ENCODE data around the gene TTLL9.
A peak's percentile ranks its signal among the peaks of the same experiment; 100 is the strongest.

TTLL9 gene

GRCh38 chr20:31939661-31940060 is 69.2 kb downstream of the TTLL9 start:
- H2BK120ac ChIP-seq (ENCODE audit: insufficient read depth, low read length, poor library complexity) = no peak overlapping the region
- H2AK5ac ChIP-seq (ENCODE audit: low read length) = no peak overlapping the region
- no CpG with 5 or more reads among the region's 2 CpGs for WGBS (ENCODE audit: extremely low coverage, insufficient coverage, insufficient read length)
- H3K18ac ChIP-seq (ENCODE audit: low read length) = no peak overlapping the region
- no peak overlapping the region for H4K8ac ChIP-seq (ENCODE audit: low read depth, low read length)
- no peak overlapping the region for H4K12ac ChIP-seq (ENCODE audit: low read depth, low read length)
- peaks cover 3 to 7% of the 10 kb centered on the region in 2 experiments for H3K36me3 ChIP-seq (ENCODE audit: control insufficient read depth in 1 of 2, insufficient read depth in 2 of 2, low read length in 2 of 2)
- H3K9me3 ChIP-seq (ENCODE audit: insufficient read depth, low read depth, low read length) = peaks cover 2% of the 10 kb centered on the region
- no peaks in the 10 kb centered on the region for H3K27me3 ChIP-seq (ENCODE audit: insufficient read depth, low read length)
- H3K79me2 ChIP-seq (ENCODE audit: control insufficient read depth, insufficient read depth, low read length, poor library complexity) = no peaks in the 10 kb centered on the region
- H3K27ac ChIP-seq (ENCODE audit: low read depth, low read length) = no peak overlapping the region
- H3K4me1 ChIP-seq (ENCODE audit: control insufficient read depth in 1 of 2, insufficient read depth in 2 of 2, low read length in 2 of 2) = no peaks in the 10 kb centered on the region
- no peaks in the 10 kb centered on the region for H3K79me1 ChIP-seq (ENCODE audit: low read length)
- no peak overlapping the region for H3K4me3 ChIP-seq (ENCODE audit: low read depth, low read length)
- no peak for DNase-seq
- H3K14ac ChIP-seq (ENCODE audit: low read length) = no peak overlapping the region
- H2AFZ ChIP-seq (ENCODE audit: insufficient read depth, low read length, poor library complexity) = no peak overlapping the region
- no peak overlapping the region for H2BK5ac ChIP-seq (ENCODE audit: low read depth, low read length, poor library complexity)
- no peak overlapping the region for H3K23ac ChIP-seq (ENCODE audit: low read length)
- no peak overlapping the region for H2BK12ac ChIP-seq (ENCODE audit: low read length)
- no peak overlapping the region for H3K4ac ChIP-seq (ENCODE audit: low read depth, low read length)
- H3K9ac ChIP-seq (ENCODE audit: low read length) = no peak overlapping the region
- H3K4me2 ChIP-seq (ENCODE audit: low read length) = no peak overlapping the region
- H4K91ac ChIP-seq (ENCODE audit: low read depth, low read length) = no peak overlapping the region

DNA sequence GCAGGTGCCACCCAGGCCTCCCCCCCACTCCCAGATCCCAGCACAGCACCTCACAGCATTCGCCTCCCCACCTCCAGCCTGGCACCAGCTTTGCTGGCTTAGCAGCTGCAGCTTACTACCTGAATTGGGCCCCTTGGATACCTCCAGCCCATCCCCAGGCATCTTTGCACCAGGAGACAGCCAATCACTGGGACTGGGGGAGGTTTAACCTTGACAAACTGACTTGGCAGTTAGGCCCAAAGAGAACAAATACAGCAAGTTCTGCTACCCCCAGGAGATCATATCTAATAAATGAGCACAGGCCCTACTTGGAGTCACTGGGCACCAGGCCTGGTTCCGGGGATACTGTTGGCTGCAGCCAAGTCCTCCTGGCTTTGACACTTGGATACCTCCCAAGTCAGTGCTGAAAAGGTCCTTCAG is 72.6 kb downstream of the TTLL9 start:
- Histone ChIP-seq H3K4me1 (ENCODE audit: control insufficient read depth in 1 of 2, insufficient read depth in 2 of 2, low read length in 2 of 2) (no peaks in the 10 kb centered on the region), H3K18ac (ENCODE audit: low read length) (no peak overlapping the region), H3K27me3 (ENCODE audit: insufficient read depth, low read length) (no peaks in the 10 kb centered on the region), H3K4ac (ENCODE audit: low read depth, low read length) (no peak overlapping the region), H4K91ac (ENCODE audit: low read depth, low read length) (no peak overlapping the region), H4K8ac (ENCODE audit: low read depth, low read length) (no peak overlapping the region), H2BK5ac (ENCODE audit: low read depth, low read length, poor library complexity) (no peak overlapping the region), H3K4me3 (ENCODE audit: low read depth, low read length) (no peak overlapping the region), H2BK120ac (ENCODE audit: insufficient read depth, low read length, poor library complexity) (no peak overlapping the region), H3K36me3 (ENCODE audit: control insufficient read depth in 1 of 2, insufficient read depth in 2 of 2, low read length in 2 of 2) (peaks cover 27 to 40% of the 10 kb centered on the region in 2 experiments), H3K9ac (ENCODE audit: low read length) (no peak overlapping the region), H3K79me1 (ENCODE audit: low read length) (no peaks in the 10 kb centered on the region), H3K79me2 (ENCODE audit: control insufficient read depth, insufficient read depth, low read length, poor library complexity) (no peaks in the 10 kb centered on the region), H2AK5ac (ENCODE audit: low read length) (no peak overlapping the region), H2AFZ (ENCODE audit: insufficient read depth, low read length, poor library complexity) (no peak overlapping the region), H3K4me2 (ENCODE audit: low read length) (no peak overlapping the region), H3K14ac (ENCODE audit: low read length) (no peak overlapping the region), H4K12ac (ENCODE audit: low read depth, low read length) (no peak overlapping the region), H3K27ac (ENCODE audit: low read depth, low read length) (no peak overlapping the region), H3K9me3 (ENCODE audit: insufficient read depth, low read depth, low read length) (peaks cover 4% of the 10 kb centered on the region), H2BK12ac (ENCODE audit: low read length) (no peak overlapping the region), H3K23ac (ENCODE audit: low read length) (no peak overlapping the region)
- DNase-seq = no peak
- no CpG with 5 or more reads among the region's 2 CpGs for WGBS (ENCODE audit: extremely low coverage, insufficient coverage, insufficient read length)

- no peak overlapping the region for H4K12ac ChIP-seq (ENCODE audit: low read depth, low read length)
- no peaks in the 10 kb centered on the region for H3K27me3 ChIP-seq (ENCODE audit: insufficient read depth, low read length)
- H3K9ac ChIP-seq (ENCODE audit: low read length) = no peak overlapping the region
- no peak overlapping the region for H3K4ac ChIP-seq (ENCODE audit: low read depth, low read length)
- no peak overlapping the region for H3K4me2 ChIP-seq (ENCODE audit: low read length)
- H3K79me1 ChIP-seq (ENCODE audit: low read length) = no peaks in the 10 kb centered on the region
- no peaks in the 10 kb centered on the region for H3K4me1 ChIP-seq (ENCODE audit: control insufficient read depth in 1 of 2, insufficient read depth in 2 of 2, low read length in 2 of 2)
- no peak overlapping the region for H2AFZ ChIP-seq (ENCODE audit: insufficient read depth, low read length, poor library complexity)
- H3K36me3 ChIP-seq (ENCODE audit: control insufficient read depth in 1 of 2, insufficient read depth in 2 of 2, low read length in 2 of 2) = peaks cover 32 to 49% of the 10 kb centered on the region in 2 experiments
- no peak overlapping the region for H3K23ac ChIP-seq (ENCODE audit: low read length)
- H2BK5ac ChIP-seq (ENCODE audit: low read depth, low read length, poor library complexity) = no peak overlapping the region
- no CpG with 5 or more reads among the region's 4 CpGs for WGBS (ENCODE audit: extremely low coverage, insufficient coverage, insufficient read length)
- H3K18ac ChIP-seq (ENCODE audit: low read length) = no peak overlapping the region
- H3K14ac ChIP-seq (ENCODE audit: low read length) = no peak overlapping the region
- H2BK120ac ChIP-seq (ENCODE audit: insufficient read depth, low read length, poor library complexity) = no peak overlapping the region
- H3K9me3 ChIP-seq (ENCODE audit: insufficient read depth, low read depth, low read length) = peaks cover 6% of the 10 kb centered on the region
- H3K79me2 ChIP-seq (ENCODE audit: control insufficient read depth, insufficient read depth, low read length, poor library complexity) = no peaks in the 10 kb centered on the region
- H2AK5ac ChIP-seq (ENCODE audit: low read length) = no peak overlapping the region
- no peak overlapping the region for H3K4me3 ChIP-seq (ENCODE audit: low read depth, low read length)
- H4K91ac ChIP-seq (ENCODE audit: low read depth, low read length) = no peak overlapping the region
- no peak for DNase-seq
- H4K8ac ChIP-seq (ENCODE audit: low read depth, low read length) = no peak overlapping the region
- no peak overlapping the region for H2BK12ac ChIP-seq (ENCODE audit: low read length)
- no peak overlapping the region for H3K27ac ChIP-seq (ENCODE audit: low read depth, low read length)
These were observed 74.9 kb downstream of the TTLL9 start for GRCh38 chr20:31945319-31945718.

GRCh38 chr20:31945785-31946184 is 75.4 kb downstream of the TTLL9 start:
- no CpG with 5 or more reads among the region's 6 CpGs for WGBS (ENCODE audit: extremely low coverage, insufficient coverage, insufficient read length)
- H2AFZ ChIP-seq (ENCODE audit: insufficient read depth, low read length, poor library complexity) = no peak overlapping the region
- H3K36me3 ChIP-seq (ENCODE audit: control insufficient read depth in 1 of 2, insufficient read depth in 2 of 2, low read length in 2 of 2) = peaks cover 32 to 49% of the 10 kb centered on the region in 2 experiments
- no peak overlapping the region for H3K14ac ChIP-seq (ENCODE audit: low read length)
- H3K9me3 ChIP-seq (ENCODE audit: insufficient read depth, low read depth, low read length) = peaks cover 6% of the 10 kb centered on the region
- H3K9ac ChIP-seq (ENCODE audit: low read length) = no peak overlapping the region
- no peaks in the 10 kb centered on the region for H3K79me2 ChIP-seq (ENCODE audit: control insufficient read depth, insufficient read depth, low read length, poor library complexity)
- no peaks in the 10 kb centered on the region for H3K27me3 ChIP-seq (ENCODE audit: insufficient read depth, low read length)
- H4K12ac ChIP-seq (ENCODE audit: low read depth, low read length) = no peak overlapping the region
- H4K91ac ChIP-seq (ENCODE audit: low read depth, low read length) = no peak overlapping the region
- H3K79me1 ChIP-seq (ENCODE audit: low read length) = no peaks in the 10 kb centered on the region
- peak overlapping the region; percentile 46 for H3K4me3 ChIP-seq (ENCODE audit: low read depth, low read length)
- no peak overlapping the region for H3K18ac ChIP-seq (ENCODE audit: low read length)
- H3K4me1 ChIP-seq (ENCODE audit: control insufficient read depth in 1 of 2, insufficient read depth in 2 of 2, low read length in 2 of 2) = peaks cover 0 to 4% of the 10 kb centered on the region in 2 experiments
- H3K27ac ChIP-seq (ENCODE audit: low read depth, low read length) = no peak overlapping the region
- H2BK120ac ChIP-seq (ENCODE audit: insufficient read depth, low read length, poor library complexity) = no peak overlapping the region
- no peak overlapping the region for H3K23ac ChIP-seq (ENCODE audit: low read length)
- H2AK5ac ChIP-seq (ENCODE audit: low read length) = no peak overlapping the region
- H2BK5ac ChIP-seq (ENCODE audit: low read depth, low read length, poor library complexity) = no peak overlapping the region
- H4K8ac ChIP-seq (ENCODE audit: low read depth, low read length) = no peak overlapping the region
- DNase-seq = no peak
- no peak overlapping the region for H3K4me2 ChIP-seq (ENCODE audit: low read length)
- no peak overlapping the region for H3K4ac ChIP-seq (ENCODE audit: low read depth, low read length)
- no peak overlapping the region for H2BK12ac ChIP-seq (ENCODE audit: low read length)
